H1 (cell line): ENCODE measurements around the gene PPP2R1A. TPM values are rescaled to one million over a fixed set of nuclear protein-coding genes. Genes with fewer than 3 reads are reported as not detected.

Source experiments
- CTCF ChIA-PET: fragments of 300-600 bp; sonication (Branson Sonifier 250); formaldehyde crosslinking; loops from one replicate; lab custom pipeline; 2021; ENCODE audit not compliant: partially characterized antibody; lab: Charles Lee
- POLR2A ChIA-PET: fragments of 300-600 bp; sonication (Branson Sonifier 250); formaldehyde crosslinking; loops from one replicate; lab custom pipeline; 2021; ENCODE audit warnings: inconsistent platforms; ENCODE audit not compliant: partially characterized antibody; lab: Charles Lee
- DNase-seq, 2 experiments: peaks; one replicate each; pipeline versions ENCODE4 v3.0.0 to v3.0.0-alpha.2; 2010 to 2022; ENCODE audit warnings: low spot score in 2 of 2, low read depth in 1 of 2, mixed read lengths in 1 of 2
- FAIRE-seq: peaks from 2 replicates; lab custom pipeline; 2011; peaks lifted over from hg19 to GRCh38; lab: Jason Lieb, UNC
- H2AFZ ChIP-seq: 2 replicates; pipeline ENCODE4 v1.8.1; 2012; ENCODE audit warnings: low read length, inconsistent platforms
- H2AK5ac ChIP-seq: 2 replicates; pipeline ENCODE4 v1.6.1; 2013; ENCODE audit warnings: low read depth, low read length
- H2BK120ac ChIP-seq: replicated peaks from 2 replicates; pipeline ENCODE3; 2013; ENCODE audit warnings: low read depth, low read length, inconsistent platforms
- H2BK12ac ChIP-seq: 2 replicates; pipeline ENCODE4 v1.6.1; 2013; ENCODE audit warnings: low read depth, low read length
- H2BK15ac ChIP-seq: 2 replicates; pipeline ENCODE4 v1.6.1; 2013; ENCODE audit warnings: low read length
- H2BK20ac ChIP-seq: 2 replicates; pipeline ENCODE4 v1.6.1; 2013; ENCODE audit warnings: low read length
- H2BK5ac ChIP-seq: 2 replicates; pipeline ENCODE4 v1.6.1; 2013; ENCODE audit warnings: low read depth, low read length
- H3K14ac ChIP-seq: 2 replicates; pipeline ENCODE4 v1.6.1; 2013; ENCODE audit warnings: inconsistent platforms; ENCODE audit not compliant: insufficient read length
- H3K18ac ChIP-seq: 2 replicates; pipeline ENCODE4 v1.6.1; 2013; ENCODE audit warnings: low read length; ENCODE audit errors: extremely low read depth
- H3K23ac ChIP-seq: 2 replicates; pipeline ENCODE4 v1.6.1; 2013; ENCODE audit warnings: inconsistent platforms; ENCODE audit not compliant: insufficient read length
- H3K23me2 ChIP-seq: 2 replicates; pipeline ENCODE4 v1.6.1; 2013; ENCODE audit warnings: low read depth, low read length
- H3K27ac ChIP-seq: 2 replicates; pipeline ENCODE4 v1.6.1; 2011; ENCODE audit warnings: low read depth, low read length, inconsistent platforms
- H3K27me3 ChIP-seq, 4 experiments: replicated peaks in 1 of 4; 1 replicate in 1 of 4; 2 replicates in 3 of 4; pipeline versions ENCODE4 v1.6.1 to v1.8.1; 2011 to 2013; ENCODE audit warnings: low read length in 3 of 4, mild to moderate bottlenecking in 3 of 4, inconsistent platforms in 2 of 4, mixed read lengths in 2 of 4, moderate library complexity in 1 of 4; ENCODE audit not compliant: control insufficient read depth in 3 of 4, insufficient read depth in 3 of 4; ENCODE audit errors: extremely low read depth in 1 of 4
- H3K36me3 ChIP-seq, 4 experiments: 2 replicates each; pipeline versions ENCODE4 v1.6.1 to v1.8.1; 2011 to 2013; ENCODE audit warnings: mild to moderate bottlenecking in 4 of 4, low read length in 3 of 4, moderate library complexity in 2 of 4, control low read depth in 1 of 4, inconsistent platforms in 1 of 4; ENCODE audit not compliant: insufficient read depth in 4 of 4, control insufficient read depth in 2 of 4
- H3K4ac ChIP-seq: replicated peaks from 2 replicates; pipeline ENCODE3; 2013; ENCODE audit warnings: low read length, low read depth, mixed read lengths, inconsistent platforms; ENCODE audit not compliant: insufficient read length
- H3K4me1 ChIP-seq, 4 experiments: replicated peaks in 1 of 4; 1 replicate in 1 of 4; 2 replicates in 3 of 4; pipeline versions ENCODE4 v1.6.1 to v1.8.1; 2011 to 2013; ENCODE audit warnings: low read length in 3 of 4, inconsistent platforms in 2 of 4, mixed read lengths in 1 of 4; ENCODE audit not compliant: insufficient read depth in 4 of 4, control insufficient read depth in 3 of 4
- H3K4me2 ChIP-seq, 2 experiments: 2 replicates each; pipeline versions ENCODE4 v1.6.1 to v1.8.1; 2011 to 2013; ENCODE audit warnings: low read depth in 2 of 2, low read length in 2 of 2, control low read depth in 1 of 2, inconsistent platforms in 1 of 2, mild to moderate bottlenecking in 1 of 2; ENCODE audit not compliant: insufficient read depth in 1 of 2
- H3K4me3 ChIP-seq, 4 experiments: fragments of 200-600, 300-600 bp in 1 of 4; sonication (generic), shearing (Covaris generic), sonication (Bioruptor Twin) in 1 of 4; 2 replicates each; pipeline versions ENCODE4 v1.5.1 to v1.8.1; 2011 to 2016; ENCODE audit warnings: low read length in 4 of 4, low read depth in 3 of 4, control low read depth in 2 of 4, inconsistent platforms in 2 of 4, mild to moderate bottlenecking in 2 of 4, mixed read lengths in 1 of 4, moderate library complexity in 1 of 4; ENCODE audit not compliant: insufficient read depth in 2 of 4; ENCODE audit errors: extremely low read depth in 1 of 4
- H3K56ac ChIP-seq: replicated peaks from 2 replicates; pipeline ENCODE3; 2013; ENCODE audit warnings: low read depth, mild to moderate bottlenecking, mixed read lengths, low read length, inconsistent platforms; ENCODE audit not compliant: insufficient read length
- H3K79me1 ChIP-seq: 2 replicates; pipeline ENCODE4 v1.6.1; 2013; ENCODE audit warnings: low read depth, low read length, control low read depth
- H3K79me2 ChIP-seq, 2 experiments: 2 replicates each; pipeline versions ENCODE4 v1.6.1 to v1.8.1; 2012 to 2013; ENCODE audit warnings: low read length in 2 of 2, mild to moderate bottlenecking in 2 of 2, inconsistent platforms in 1 of 2; ENCODE audit not compliant: insufficient read depth in 2 of 2, control insufficient read depth in 1 of 2
- H3K9ac ChIP-seq, 4 experiments: replicated peaks in 1 of 4; 1 replicate in 1 of 4; 2 replicates in 3 of 4; pipeline versions ENCODE4 v1.6.1 to v1.8.1; 2011 to 2013; ENCODE audit warnings: low read depth in 3 of 4, low read length in 3 of 4, control low read depth in 2 of 4, mild to moderate bottlenecking in 2 of 4, moderate library complexity in 2 of 4, inconsistent platforms in 1 of 4; ENCODE audit errors: extremely low read depth in 1 of 4
- H3K9me3 ChIP-seq, 2 experiments: 2 replicates each; pipeline versions ENCODE4 v1.6.1 to v1.8.1; 2012 to 2013; ENCODE audit warnings: mild to moderate bottlenecking in 2 of 2, moderate library complexity in 2 of 2, control low read depth in 1 of 2, inconsistent platforms in 1 of 2, low read depth in 1 of 2, low read length in 1 of 2, mixed read lengths in 1 of 2; ENCODE audit not compliant: insufficient read depth in 2 of 2
- H4K20me1 ChIP-seq, 2 experiments: replicated peaks in 1 of 2; 2 replicates each; pipeline versions ENCODE3 to v1.8.1; 2011 to 2013; ENCODE audit warnings: inconsistent platforms in 2 of 2, low read length in 2 of 2, mild to moderate bottlenecking in 1 of 2; ENCODE audit not compliant: insufficient read depth in 2 of 2, control insufficient read depth in 1 of 2
- H4K5ac ChIP-seq: 2 replicates; pipeline ENCODE4 v1.6.1; 2013; ENCODE audit warnings: low read length, low read depth, mixed read lengths, inconsistent platforms; ENCODE audit not compliant: insufficient read length
- H4K8ac ChIP-seq: 2 replicates; pipeline ENCODE4 v1.8.0; 2013; ENCODE audit warnings: mild to moderate bottlenecking, moderate library complexity, low read length, inconsistent platforms; ENCODE audit not compliant: insufficient read depth; ENCODE audit errors: extremely low read depth
- H4K91ac ChIP-seq: replicated peaks from 2 replicates; pipeline ENCODE3; 2013; ENCODE audit warnings: low read length, mixed read lengths, inconsistent platforms; ENCODE audit not compliant: insufficient read length
- GABPA ChIP-seq: IDR thresholded peaks from 2 replicates; pipeline ENCODE4 v1.6.1; 2011; ENCODE audit warnings: mild to moderate bottlenecking, low read length, moderate library complexity, borderline replicate concordance; ENCODE audit not compliant: insufficient read depth
- HDAC2 ChIP-seq, 2 experiments: fragments of 300-600 bp in 1 of 2; sonication (generic) in 1 of 2; IDR thresholded peaks; 2 replicates each; pipeline ENCODE4 v1.6.1; 2011 to 2012; ENCODE audit warnings: low read depth in 2 of 2, low read length in 2 of 2, mild to moderate bottlenecking in 2 of 2, moderate library complexity in 2 of 2, borderline replicate concordance in 1 of 2, inconsistent platforms in 1 of 2
- KDM1A ChIP-seq: fragments of 200-600, 300-600 bp; sonication (generic); IDR thresholded peaks from 2 replicates; pipeline ENCODE4 v1.7.1; 2016; ENCODE audit warnings: mild to moderate bottlenecking, low read length, borderline replicate concordance
- RBBP5 ChIP-seq: IDR thresholded peaks from 2 replicates; pipeline ENCODE4 v1.7.1; 2012; ENCODE audit warnings: low read depth, mild to moderate bottlenecking, inconsistent platforms, low read length, moderate library complexity, borderline replicate concordance
- SUZ12 ChIP-seq: fragments of 200-600 bp; sonication (generic); IDR thresholded peaks from 2 replicates; pipeline ENCODE4 v1.6.1; 2012; ENCODE audit warnings: mild to moderate bottlenecking, inconsistent platforms, low read length, moderate library complexity, mixed read lengths
- TEAD4 ChIP-seq: IDR thresholded peaks from 2 replicates; pipeline ENCODE4 v1.6.1; 2012; ENCODE audit warnings: low read depth, low read length, inconsistent platforms, mixed read lengths
- WGBS, 2 experiments: shearing (Covaris generic) in 1 of 2; methylation state at CpG; one replicate each; pipeline versions ENCODE4 v1.1.6 to v1.1.7; 2013 to 2015; ENCODE audit warnings: low lambda C conversion rate in 2 of 2, mixed read lengths in 2 of 2, inconsistent platforms in 1 of 2, low coverage in 1 of 2, missing lambda C conversion rate in 1 of 2; ENCODE audit not compliant: insufficient replicate concordance in 2 of 2, insufficient coverage in 1 of 2, insufficient read length in 1 of 2; ENCODE audit errors: extremely low coverage in 1 of 2, missing lambda C conversion rate in 1 of 2; 5-methylcytosine and 5-hydroxymethylcytosine counted together
- polyA plus RNA-seq, 7 experiments: library from polyadenylated mRNA; depleted of rRNA in 3 of 7; stranded (reverse) in 5 of 7; unstranded in 2 of 7; fragments of >200 nt in 5 of 7; fragments of 200-250 nt in 2 of 7; gene quantifications; 1 replicate in 5 of 7; 2 replicates in 1 of 7; 4 replicates in 1 of 7; pipeline versions ENCODE4 v1.2.1 to v1.2.3, GENCODE V29; 2011 to 2013; ENCODE audit warnings: missing spikeins in 2 of 7, mixed read lengths in 2 of 7
- total RNA-seq: library from RNA; stranded (reverse); fragmentation: NEBNext Ultra II Directional; extraction: Animal tissue kit (Norgen Biotek cat#: 25700); gene quantifications from 2 replicates; pipeline ENCODE4 v1.2.1, GENCODE V29; 2021

PPP2R1A gene
- total and polyA plus RNA-seq, 2 of the 8 experiments (the other 6 are each of a cell fraction or from before 2014, with no cell fraction given), result 380 to 382 TPM

DNA sequence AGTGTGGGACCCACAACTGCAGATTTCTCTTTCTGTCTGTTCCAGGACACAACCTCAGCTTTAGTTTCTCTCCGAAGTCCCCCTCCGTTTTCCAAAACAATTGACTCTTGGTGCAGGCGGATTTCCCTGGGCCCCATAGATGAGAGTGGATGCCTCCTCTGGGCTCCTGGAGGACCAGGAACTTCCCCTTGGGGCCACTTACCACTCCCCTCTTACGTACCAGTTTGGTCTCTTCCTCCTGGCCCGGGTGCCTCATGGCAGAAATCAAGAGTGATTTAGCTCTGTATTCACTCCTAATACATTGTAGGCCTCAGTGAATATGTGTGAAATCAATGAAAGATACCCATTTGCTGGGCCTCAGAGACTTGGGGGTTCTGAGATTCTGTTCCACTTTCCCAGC, 34.4 kb downstream of the PPP2R1A start:
- TF ChIP-seq KDM1A, result no peak
- no peak for TF ChIP-seq RBBP5
- TF ChIP-seq TEAD4, result no peak
- no peak for TF ChIP-seq HDAC2 (IDR thresholded peaks at IDR 0.05; ENCODE audit: borderline replicate concordance in 1 of 2, low read depth in 2 of 2, low read length in 2 of 2)
- TF ChIP-seq GABPA, result no peak
- TF ChIP-seq SUZ12, result no peak
- TF ChIP-seq, all 59 proteins: peak for 0
- 90% methylated on average over 5 of the region's 5 CpGs; no CpG with 5 or more reads in 1 of the 2 experiments for WGBS, 2 experiments
- Histone ChIP-seq H3K23me2 (no peaks in the 10 kb centered on the region), H3K4me1 (no peaks in the 10 kb centered on the region), H3K9me3 (no peaks in the 10 kb centered on the region), H2BK5ac (no peak overlapping the region), H3K79me1 (no peaks in the 10 kb centered on the region; the same call in 1 of the 2 replicates), H3K18ac (no peak overlapping the region), H3K36me3 (peaks cover 38 to 88% (median 80%) of the 10 kb centered on the region in 4 experiments), H3K4me3 (no peak overlapping the region), H3K27ac (no peak overlapping the region), H4K5ac (no peak overlapping the region), H2BK120ac (no peak overlapping the region), H2AK5ac (no peak overlapping the region), H3K14ac (no peak overlapping the region), H4K91ac (no peak overlapping the region), H4K8ac (no peak overlapping the region), H3K23ac (no peak overlapping the region), H3K4me2 (no peak overlapping the region), H2BK15ac (no peak overlapping the region), H2BK12ac (no peak overlapping the region), H3K9ac (no peak overlapping the region), H2BK20ac (no peak overlapping the region), H3K79me2 (no peaks in the 10 kb centered on the region), H3K27me3 (no peaks in the 10 kb centered on the region), H3K4ac (no peak overlapping the region), H3K56ac (no peak overlapping the region), H4K20me1 (peaks cover 0 to 7% of the 10 kb centered on the region in 2 experiments), H2AFZ (no peak overlapping the region)
- POLR2A ChIA-PET, result interaction anchor here (1.0 to 2.8 kb wide), 7 partner anchors 8 to 35 kb away, joined by 3 to 10 read pairs (median 4); partner anchors contain the start of gene PPP2R1A
- CTCF ChIA-PET, result interaction anchor here (2.3 kb wide), 1 partner anchor 13 kb away, joined by 7 read pairs; no protein-coding TSS in a partner anchor
- FAIRE-seq (no peak), DNase-seq (no peak)
